Stimulated activated CD8-positive, alpha-beta memory T cell treated with anti-CD3 and anti-CD28 coated beads, Interleukin-12 subunit alpha, Interleukin-12 subunit beta, amount 100 ng/mL, for 4 hours (primary cell): ENCODE results near the gene CHRNB2.
"Not testable (repeated sequence)": the region's sequence is repeated elsewhere in the genome, so short reads cannot be mapped to it uniquely, and the experiment has no call there.

Experiments used
- DNase-seq: peaks from one replicate; pipeline ENCODE4 v3.0.0-alpha.2; 2020; ENCODE audit warnings: low read depth

Gene CHRNB2, protein sequence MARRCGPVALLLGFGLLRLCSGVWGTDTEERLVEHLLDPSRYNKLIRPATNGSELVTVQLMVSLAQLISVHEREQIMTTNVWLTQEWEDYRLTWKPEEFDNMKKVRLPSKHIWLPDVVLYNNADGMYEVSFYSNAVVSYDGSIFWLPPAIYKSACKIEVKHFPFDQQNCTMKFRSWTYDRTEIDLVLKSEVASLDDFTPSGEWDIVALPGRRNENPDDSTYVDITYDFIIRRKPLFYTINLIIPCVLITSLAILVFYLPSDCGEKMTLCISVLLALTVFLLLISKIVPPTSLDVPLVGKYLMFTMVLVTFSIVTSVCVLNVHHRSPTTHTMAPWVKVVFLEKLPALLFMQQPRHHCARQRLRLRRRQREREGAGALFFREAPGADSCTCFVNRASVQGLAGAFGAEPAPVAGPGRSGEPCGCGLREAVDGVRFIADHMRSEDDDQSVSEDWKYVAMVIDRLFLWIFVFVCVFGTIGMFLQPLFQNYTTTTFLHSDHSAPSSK

DNA sequence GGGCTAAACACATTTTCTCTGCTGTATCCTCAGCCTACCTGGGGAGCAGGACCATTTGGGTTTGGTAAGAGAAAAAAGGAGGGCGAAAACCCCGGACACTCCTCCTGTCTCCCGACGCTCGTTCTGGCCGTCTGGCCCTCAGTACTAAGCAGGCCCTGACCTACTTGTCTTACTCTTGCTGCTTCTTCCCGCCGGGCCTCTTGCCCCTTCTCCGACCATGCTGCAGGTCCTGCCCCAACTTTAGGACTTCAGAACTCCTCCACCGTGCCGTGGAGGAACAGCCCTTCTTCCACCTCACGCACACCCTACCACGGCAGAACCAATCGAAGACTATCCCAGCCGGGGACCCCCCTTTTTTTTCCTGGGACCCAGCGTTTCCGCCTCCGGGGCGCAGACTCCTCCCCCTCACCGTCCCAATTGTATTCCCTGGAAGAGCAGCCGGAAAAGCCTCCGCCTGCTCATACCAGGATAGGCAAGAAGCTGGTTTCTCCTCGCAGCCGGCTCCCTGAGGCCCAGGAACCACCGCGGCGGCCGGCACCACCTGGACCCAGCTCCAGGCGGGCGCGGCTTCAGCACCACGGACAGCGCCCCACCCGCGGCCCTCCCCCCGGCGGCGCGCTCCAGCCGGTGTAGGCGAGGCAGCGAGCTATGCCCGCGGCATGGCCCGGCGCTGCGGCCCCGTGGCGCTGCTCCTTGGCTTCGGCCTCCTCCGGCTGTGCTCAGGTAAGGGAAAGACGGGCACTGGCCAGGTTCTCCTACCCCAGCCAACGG is at the start of gene CHRNB2:
CHRNB2 (plus strand) TSS at position 393 of the 771 bp plus-strand sequence; CDS start at position 660, 267 bp downstream.
- DNase-seq = peak; percentile 31

GRCh38 chr1:154519591-154519991 is 48.0 kb upstream of the CHRNB2 start:
- DNase-seq = no peak

- no peak for DNase-seq
Observed at GRCh38 chr1:154520333-154520732, 47.2 kb upstream of the CHRNB2 start.

- DNase-seq = no peak
Observed at GRCh38 chr1:154521695-154522094, 45.9 kb upstream of the CHRNB2 start.

- no peak for DNase-seq
Observed at GRCh38 chr1:154524881-154525280, 42.7 kb upstream of the CHRNB2 start.

DNA sequence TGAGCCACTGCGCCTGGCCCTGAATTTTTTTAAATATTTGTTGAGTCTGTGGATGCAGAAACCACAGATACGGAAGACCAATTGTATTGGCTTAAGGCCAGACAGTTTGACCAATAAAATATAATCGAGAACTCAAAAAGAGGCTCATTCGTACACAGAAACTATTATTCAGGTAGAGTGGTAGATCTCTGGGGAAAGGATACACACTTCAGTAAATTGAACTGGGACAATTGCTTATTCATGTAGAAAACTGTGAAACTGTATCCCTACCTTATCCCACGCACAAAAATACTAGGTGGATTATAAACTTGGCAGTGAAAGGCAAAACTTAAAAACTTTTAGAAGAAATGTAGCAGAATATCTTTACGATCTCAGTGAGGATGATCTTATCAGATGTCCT is 40.4 kb upstream of the CHRNB2 start:
- no peak for DNase-seq

GRCh38 chr1:154529308-154529707 is 38.3 kb upstream of the CHRNB2 start:
- no peak for DNase-seq

- DNase-seq = not testable (repeated sequence)
Observed at GRCh38 chr1:154531950-154532349, 35.6 kb upstream of the CHRNB2 start.

GRCh38 chr1:154533952-154534844 is 33.4 kb upstream of the CHRNB2 start:
- no peak for DNase-seq

GRCh38 chr1:154536570-154536969 is 31.0 kb upstream of the CHRNB2 start:
- DNase-seq = no peak

DNA sequence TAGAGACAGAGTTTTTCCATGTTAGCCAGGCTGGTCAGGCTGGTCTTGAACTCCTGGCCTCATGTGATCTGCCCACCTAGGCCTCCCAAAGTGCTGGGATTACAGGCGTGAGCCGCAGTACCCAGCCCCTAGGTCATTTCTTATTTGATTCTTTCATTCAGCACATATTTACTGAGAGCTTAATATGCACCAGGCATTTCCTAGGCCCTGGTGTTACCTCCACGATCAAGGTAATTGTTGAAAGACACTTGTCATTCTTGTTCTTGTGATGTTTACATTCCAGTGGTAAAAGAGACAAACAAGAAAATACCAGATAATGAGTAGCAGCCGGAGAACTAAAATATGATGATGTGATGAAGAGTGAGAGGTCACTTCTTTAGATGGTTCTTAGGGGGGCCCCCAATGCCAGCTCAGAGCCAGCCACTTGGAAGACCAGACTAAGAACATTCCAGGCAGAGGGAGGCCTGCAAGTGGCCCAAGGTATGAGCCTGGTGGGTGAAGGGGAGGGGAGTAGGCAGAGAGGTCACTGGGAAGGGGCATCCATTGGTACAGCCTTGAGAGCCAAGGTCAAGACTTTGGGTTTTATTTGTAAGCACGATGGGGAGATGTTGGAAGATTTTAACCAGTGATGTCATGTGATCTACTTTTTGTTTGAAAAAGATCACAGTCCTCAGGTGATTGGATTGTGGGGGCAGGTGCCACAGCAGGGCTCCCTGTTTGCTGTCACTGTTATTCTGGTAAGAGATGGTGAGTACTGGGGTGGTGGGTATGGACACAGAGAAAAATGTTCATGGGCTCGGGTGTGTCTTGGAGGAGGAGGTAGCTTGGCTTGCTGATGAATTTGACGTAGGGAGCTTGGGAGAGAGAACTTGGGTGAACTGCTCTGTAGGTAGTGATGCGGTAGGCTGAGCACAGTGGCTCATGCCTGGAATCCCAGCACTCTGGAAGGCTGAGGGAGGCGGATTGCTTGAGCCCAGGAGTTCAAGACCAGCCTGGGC is 27.8 kb upstream of the CHRNB2 start:
- no peak for DNase-seq

GRCh38 chr1:154541231-154541630 is 26.3 kb upstream of the CHRNB2 start:
- DNase-seq = no peak

DNA sequence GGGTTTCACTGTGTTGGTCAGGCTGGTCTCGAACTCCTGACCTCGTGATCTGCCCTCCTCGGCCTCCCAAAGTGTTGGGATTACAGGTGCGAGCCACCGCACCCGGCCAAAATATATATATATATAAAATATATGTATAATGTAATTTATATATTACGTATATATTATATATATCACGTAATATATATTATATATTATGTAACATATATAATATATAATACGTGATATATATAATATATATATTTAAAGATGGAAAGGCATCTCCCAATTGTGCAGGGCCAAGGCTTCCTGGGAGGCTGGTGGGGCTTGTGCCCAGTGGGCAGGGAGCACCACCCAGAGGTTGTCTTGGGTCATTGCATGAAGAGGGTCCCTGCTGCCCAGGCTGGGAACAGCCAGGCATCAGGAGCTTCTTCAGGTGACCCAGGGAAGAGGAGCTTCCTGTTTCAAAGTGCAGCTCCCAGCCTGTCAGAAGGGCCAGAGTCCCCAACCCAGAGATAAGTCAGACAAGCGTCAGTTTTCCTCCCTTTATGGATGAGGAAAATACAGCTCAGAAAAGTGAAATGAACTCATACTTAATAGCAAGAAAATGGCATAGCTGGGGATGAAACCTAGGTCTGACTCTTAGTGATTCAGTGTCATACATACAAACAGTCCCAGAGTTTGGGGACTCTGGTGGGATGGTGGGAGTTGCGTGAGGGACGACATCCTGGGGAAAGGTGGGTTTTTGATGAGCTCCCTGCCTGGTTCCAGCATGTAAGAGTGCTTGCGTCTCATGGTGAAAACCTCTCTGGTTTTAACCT is 21.1 kb upstream of the CHRNB2 start:
- DNase-seq = no peak

GRCh38 chr1:154547105-154547732 is 20.4 kb upstream of the CHRNB2 start:
- DNase-seq = no peak

GRCh38 chr1:154548028-154548427 is 19.6 kb upstream of the CHRNB2 start:
- DNase-seq = no peak

- DNase-seq = no peak
Observed at GRCh38 chr1:154549202-154549770, 18.3 kb upstream of the CHRNB2 start.

DNA sequence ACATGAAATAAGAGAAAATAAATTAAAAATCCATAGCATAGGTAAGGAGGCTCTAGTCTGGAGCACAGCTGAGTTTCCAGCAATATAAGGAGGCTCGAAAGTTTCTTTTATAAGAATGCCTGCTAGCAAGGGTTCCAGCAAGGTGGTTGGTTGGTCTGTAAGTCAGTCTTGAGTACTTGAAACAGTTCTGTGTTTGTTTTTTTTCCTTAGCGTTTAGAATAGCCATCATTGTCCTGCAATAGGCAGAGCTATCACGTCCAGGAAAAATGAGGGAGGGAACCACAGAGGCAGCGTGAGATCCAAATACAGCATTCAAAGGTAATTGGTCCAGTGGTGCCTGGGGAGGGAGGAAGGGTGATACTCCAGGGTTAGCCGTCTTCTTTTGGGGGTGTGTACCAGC is 17.5 kb upstream of the CHRNB2 start:
- DNase-seq = no peak

DNA sequence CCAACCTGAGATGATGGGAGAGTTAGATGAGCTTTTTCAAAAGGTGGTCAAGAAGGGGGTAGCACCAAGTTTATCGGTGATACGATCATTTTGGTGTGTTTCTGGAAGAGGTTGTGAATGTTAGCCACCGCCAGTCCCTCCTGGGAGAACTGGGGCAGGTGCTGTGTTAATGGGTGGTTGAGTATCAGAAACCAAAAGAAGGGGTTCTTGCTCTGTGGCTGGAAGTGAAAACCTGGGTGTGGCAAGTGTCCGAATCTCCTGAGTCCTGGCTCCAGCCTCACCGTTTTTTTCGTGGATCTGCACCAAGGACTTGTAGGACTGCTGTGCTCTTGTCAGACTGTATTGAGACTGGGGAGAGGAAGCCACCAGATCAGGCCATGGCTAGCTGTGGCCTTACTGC is 16.9 kb upstream of the CHRNB2 start:
- DNase-seq = no peak

GRCh38 chr1:154551474-154551873 is 16.1 kb upstream of the CHRNB2 start:
- no peak for DNase-seq
